ENCODE results near the gene PRUNE2.

DNA sequence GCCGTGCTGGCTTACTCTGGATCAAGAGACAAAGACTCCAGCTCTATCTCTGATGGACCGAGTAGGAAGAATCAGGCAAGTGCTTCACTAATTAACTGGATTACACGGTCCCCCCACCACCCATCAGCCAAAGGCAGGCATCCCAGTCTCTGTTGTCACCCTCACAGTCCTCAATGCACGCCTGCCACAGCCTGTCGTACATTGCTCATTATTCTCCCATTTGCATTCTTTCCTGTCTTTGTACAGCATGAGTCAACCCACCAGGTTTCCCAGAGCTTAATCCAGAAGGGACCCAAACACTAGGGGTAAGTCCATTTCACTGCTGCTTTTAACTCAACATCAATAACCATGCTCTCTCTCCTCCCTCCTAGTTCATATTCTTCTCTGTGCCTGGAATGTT, 97.3 kb downstream of the PRUNE2 start:
- TF ChIP-seq CTCF (IDR thresholded peaks at IDR 0.05) = no peak
- no peak for TF ChIP-seq POLR2A (IDR thresholded peaks at IDR 0.05)

Data from heart left ventricle (tissue), 13 donors.